Calu3 (cell line): ENCODE measurements around the gene SLC4A5. TPM values are rescaled to one million over a fixed set of nuclear protein-coding genes. Genes with fewer than 3 reads are reported as not detected.

Experiments used
- BruUV-seq: library from RNA; stranded (reverse); fragments of 400-500 nt; replicated peaks from 2 replicates; lab custom pipeline; 2021; lab: Mats Ljungman, UMichigan
- CTCF ChIA-PET: fragments of 300-600 bp; sonication (Branson Sonifier 250); formaldehyde crosslinking; loops from one replicate; lab custom pipeline; 2022; ENCODE audit warnings: antibody characterized with exemption; lab: Charles Lee
- DNase-seq: peaks from one replicate; pipeline ENCODE4 v3.0.0; 2022
- H3K27ac Mint-ChIP-seq: one replicate; pipeline ENCODE4 v1.8.0; 2022; ENCODE audit warnings: mixed read lengths; ENCODE audit not compliant: unreplicated experiment
- H3K27me3 Mint-ChIP-seq: one replicate; pipeline ENCODE4 v1.8.0; 2022; ENCODE audit warnings: mixed read lengths; ENCODE audit not compliant: unreplicated experiment
- H3K36me3 Mint-ChIP-seq: one replicate; pipeline ENCODE4 v1.8.0; 2022; ENCODE audit warnings: mild to moderate bottlenecking, moderate library complexity, mixed read lengths; ENCODE audit not compliant: insufficient read depth, unreplicated experiment
- H3K4me1 Mint-ChIP-seq: one replicate; pipeline ENCODE4 v1.8.0; 2022; ENCODE audit warnings: mild to moderate bottlenecking, low read depth, mixed read lengths; ENCODE audit not compliant: unreplicated experiment
- H3K4me3 Mint-ChIP-seq: one replicate; pipeline ENCODE4 v1.8.0; 2022; ENCODE audit warnings: mild to moderate bottlenecking, low read depth, moderate library complexity, mixed read lengths; ENCODE audit not compliant: unreplicated experiment
- H3K9me3 Mint-ChIP-seq: one replicate; pipeline ENCODE4 v1.8.0; 2022; ENCODE audit warnings: low read depth, mixed read lengths; ENCODE audit not compliant: unreplicated experiment
- intact Hi-C: fragments of 100-400 bp; cut with micrococcal nuclease; formaldehyde crosslinking; loops from one replicate; pipeline ENCODE4 v1.10.0; 2022; ENCODE audit not compliant: unreplicated experiment
- total RNA-seq: library from RNA; stranded (reverse); gene quantifications from 2 replicates; pipeline ENCODE4 v1.2.3, GENCODE V29; 2022
- TF ChIP-seq, protein P1 (sequence below): fragments of 200-600 bp; IDR thresholded peaks from one replicate; pipeline ENCODE4 v1.8.0; 2022; ENCODE audit warnings: antibody characterized with exemption; ENCODE audit not compliant: unreplicated experiment

SLC4A5 gene
- total RNA-seq, 1 experiment from 2014 or later, result 7.0 TPM

GRCh38 chr2:74199275-74199701 lies 143.9 kb downstream of the SLC4A5 start:
- peaks cover 26% of the 10 kb centered on the region for H3K4me1 Mint-ChIP-seq
- peak overlapping the region; percentile 98 for H3K27ac Mint-ChIP-seq
- BruUV-seq, result no TSS peak
- intact Hi-C loops, result no loop called here
- peaks cover 54% of the 10 kb centered on the region for H3K36me3 Mint-ChIP-seq
- CTCF ChIA-PET, result interaction anchor here (0.6 to 2.6 kb wide), 4 partner anchors 11 to 50 kb away, joined by 3 to 12 read pairs (median 4); partner anchors contain the start of gene MOB1A
- peak overlapping the region; percentile 95 for H3K4me3 Mint-ChIP-seq
- no peaks in the 10 kb centered on the region for H3K27me3 Mint-ChIP-seq
- TF ChIP-seq, protein P1, sequence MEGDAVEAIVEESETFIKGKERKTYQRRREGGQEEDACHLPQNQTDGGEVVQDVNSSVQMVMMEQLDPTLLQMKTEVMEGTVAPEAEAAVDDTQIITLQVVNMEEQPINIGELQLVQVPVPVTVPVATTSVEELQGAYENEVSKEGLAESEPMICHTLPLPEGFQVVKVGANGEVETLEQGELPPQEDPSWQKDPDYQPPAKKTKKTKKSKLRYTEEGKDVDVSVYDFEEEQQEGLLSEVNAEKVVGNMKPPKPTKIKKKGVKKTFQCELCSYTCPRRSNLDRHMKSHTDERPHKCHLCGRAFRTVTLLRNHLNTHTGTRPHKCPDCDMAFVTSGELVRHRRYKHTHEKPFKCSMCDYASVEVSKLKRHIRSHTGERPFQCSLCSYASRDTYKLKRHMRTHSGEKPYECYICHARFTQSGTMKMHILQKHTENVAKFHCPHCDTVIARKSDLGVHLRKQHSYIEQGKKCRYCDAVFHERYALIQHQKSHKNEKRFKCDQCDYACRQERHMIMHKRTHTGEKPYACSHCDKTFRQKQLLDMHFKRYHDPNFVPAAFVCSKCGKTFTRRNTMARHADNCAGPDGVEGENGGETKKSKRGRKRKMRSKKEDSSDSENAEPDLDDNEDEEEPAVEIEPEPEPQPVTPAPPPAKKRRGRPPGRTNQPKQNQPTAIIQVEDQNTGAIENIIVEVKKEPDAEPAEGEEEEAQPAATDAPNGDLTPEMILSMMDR, result no peak
- no peak for DNase-seq
- peaks cover 4% of the 10 kb centered on the region for H3K9me3 Mint-ChIP-seq

DNA sequence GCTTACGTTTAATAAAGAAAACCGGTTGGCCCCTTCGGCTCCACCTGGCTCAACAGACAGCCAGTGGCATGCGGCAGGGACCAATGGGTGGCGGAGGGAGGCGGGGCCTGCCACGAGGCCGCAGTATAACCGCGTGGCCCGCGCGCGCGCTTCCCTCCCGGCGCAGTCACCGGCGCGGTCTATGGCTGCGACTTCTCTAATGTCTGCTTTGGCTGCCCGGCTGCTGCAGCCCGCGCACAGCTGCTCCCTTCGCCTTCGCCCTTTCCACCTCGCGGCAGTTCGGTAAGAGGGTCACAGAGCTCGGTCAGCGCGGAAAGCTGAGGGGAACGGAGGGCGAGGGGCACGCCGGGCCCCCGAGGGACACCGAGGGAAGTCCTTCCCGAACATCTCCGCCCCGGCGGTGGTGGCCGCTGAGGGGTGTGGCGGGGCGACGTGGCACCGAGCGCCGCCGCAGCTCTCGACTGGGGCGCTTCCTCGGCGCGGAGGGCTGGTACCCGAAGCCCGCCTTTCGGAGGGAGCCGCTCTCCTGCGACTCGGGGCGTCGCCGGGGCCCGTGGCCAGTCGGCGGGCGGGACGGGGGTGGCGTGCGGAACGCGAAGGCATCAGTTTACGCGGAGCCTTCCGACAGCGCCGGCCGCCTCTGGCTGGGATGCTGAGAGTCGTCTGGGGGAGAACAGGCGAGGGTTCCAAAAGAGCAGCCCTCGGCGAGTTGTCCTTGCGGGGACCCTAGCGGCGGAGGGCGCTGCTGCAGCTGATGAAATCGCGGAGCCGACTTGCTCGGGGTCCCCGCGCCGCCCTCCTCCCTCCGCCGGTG lies 144.5 kb downstream of the SLC4A5 start, which contains the start of gene MTHFD2:
MTHFD2 (plus strand) TSS at position 155 of the 814 bp plus-strand sequence; CDS start at position 182, 27 bp downstream.
- Mint-ChIP-seq H3K4me1 (peaks cover 23% of the 10 kb centered on the region), H3K27ac (peak within 1 kb of the TSS; percentile 98), H3K4me3 (peak within 1 kb of the TSS; percentile 95), H3K27me3 (no peaks in the 10 kb centered on the region), H3K9me3 (peaks cover 4% of the 10 kb centered on the region), H3K36me3 (peaks cover 51% of the 10 kb centered on the region)
- BruUV-seq, result TSS peak; percentile 81
- intact Hi-C loops, result loop anchor here (1.0 kb wide), 1 partner anchor 20 kb away; the partner anchor contains the start of gene MOB1A
- peak; percentile 96 for DNase-seq
- CTCF ChIA-PET, result interaction anchor here (1.2 to 2.6 kb wide), 2 partner anchors 12 to 20 kb away, joined by 3 to 12 read pairs; partner anchors contain the start of gene MOB1A
- TF ChIP-seq, protein P1, result peak; percentile 85

DNA sequence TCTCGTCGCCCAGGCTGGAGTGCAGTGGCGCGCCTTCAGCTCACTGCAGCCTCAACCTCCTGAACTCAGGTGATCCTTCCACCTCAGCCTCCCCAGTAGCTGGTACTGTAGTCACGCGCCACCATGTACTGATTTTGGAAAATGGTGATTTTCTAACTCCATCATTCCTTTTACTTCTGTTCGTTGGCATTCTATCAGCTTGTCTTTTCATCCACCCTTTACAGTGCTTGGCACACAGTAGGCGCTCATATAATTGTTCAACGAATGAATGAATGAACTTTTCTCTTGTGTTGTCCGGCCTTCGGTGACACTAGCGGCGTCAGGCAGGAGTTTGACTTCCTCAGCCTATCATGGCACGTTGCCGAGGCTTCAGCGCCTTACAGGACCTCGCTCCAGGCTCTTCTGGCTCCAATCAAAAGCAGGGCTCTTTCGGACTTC lies 145.2 kb downstream of the SLC4A5 start:
- BruUV-seq, result no TSS peak
- peaks cover 4% of the 10 kb centered on the region for H3K9me3 Mint-ChIP-seq

DNA sequence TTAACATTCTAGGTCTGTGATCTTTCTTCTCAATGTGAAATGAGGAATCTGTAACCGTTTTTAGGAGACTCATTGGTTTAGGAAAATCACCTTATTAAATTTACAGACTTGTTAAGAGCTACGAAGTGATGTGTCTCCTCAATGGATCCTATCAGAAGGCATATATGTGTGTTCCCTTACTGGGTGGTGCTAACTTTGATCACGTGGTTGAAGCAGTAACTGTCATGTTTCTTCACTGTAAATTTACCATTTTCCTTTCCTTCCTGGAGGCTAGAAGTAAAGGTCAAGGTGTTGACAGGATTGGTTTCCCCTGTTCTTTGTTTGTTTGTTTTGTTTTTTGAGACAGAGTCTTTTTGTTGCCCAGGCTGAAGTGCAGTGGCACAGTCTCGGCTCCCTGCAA lies 146.2 kb downstream of the SLC4A5 start:
- no peak for DNase-seq
- CTCF ChIA-PET, result no interaction called here
- Mint-ChIP-seq H3K4me3 (no peak overlapping the region), H3K36me3 (peaks cover 36% of the 10 kb centered on the region), H3K9me3 (peaks cover 4% of the 10 kb centered on the region), H3K27me3 (no peaks in the 10 kb centered on the region), H3K4me1 (peaks cover 23% of the 10 kb centered on the region), H3K27ac (no peak overlapping the region)
- no TSS peak for BruUV-seq
- intact Hi-C loops, result no loop called here
- TF ChIP-seq, protein P1, result no peak

More for the DNA sequence above, 145.2 kb downstream of the SLC4A5 start:
- DNase-seq, result no peak
- H3K36me3 Mint-ChIP-seq, result peaks cover 45% of the 10 kb centered on the region
- CTCF ChIA-PET, result interaction anchor here (2.6 kb wide), 1 partner anchor 19 kb away, joined by 12 read pairs; the partner anchor contains the start of gene MOB1A
- H3K27ac Mint-ChIP-seq, result peak overlapping the region; percentile 98
- TF ChIP-seq, protein P1, result no peak
- H3K4me1 Mint-ChIP-seq, result peaks cover 23% of the 10 kb centered on the region
- intact Hi-C loops, result loop anchor here (1.0 kb wide), 1 partner anchor 20 kb away; the partner anchor contains the start of gene MOB1A
- peak overlapping the region; percentile 95 for H3K4me3 Mint-ChIP-seq
- H3K27me3 Mint-ChIP-seq, result no peaks in the 10 kb centered on the region
